Measurements from ENCODE around the gene CDHR3.

DNA sequence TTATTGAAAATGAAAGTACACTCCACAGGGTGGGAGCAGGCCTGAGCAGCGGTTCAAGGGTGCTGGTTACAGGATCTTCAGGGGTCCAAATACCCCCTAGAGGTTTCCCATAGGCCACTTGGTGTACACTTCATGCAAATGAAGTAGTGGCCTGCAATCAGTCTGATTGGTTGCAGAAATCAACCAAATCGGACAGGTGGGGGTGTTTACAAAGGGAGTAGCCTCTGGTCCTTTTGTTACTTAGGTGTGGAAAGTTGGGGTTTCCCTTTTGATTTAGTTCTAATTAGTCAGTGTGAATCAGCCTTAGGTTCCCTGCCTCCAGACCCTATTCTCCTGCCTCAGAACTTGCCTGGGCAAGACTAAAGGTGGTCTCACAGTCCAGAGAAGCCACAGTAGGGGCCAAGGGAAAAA is 99.5 kb downstream of the CDHR3 start:
- no peak for TF ChIP-seq EZH2 (IDR thresholded peaks at IDR 0.05)
- no peak for TF ChIP-seq POLR2AphosphoS5 (IDR thresholded peaks at IDR 0.05; ENCODE audit: borderline replicate concordance, low read depth, low read length)
